ENCODE data around the gene CHST15. TPM values are rescaled to one million over a fixed set of nuclear protein-coding genes. Genes with fewer than 3 reads are reported as not detected.

CHST15 gene
- total and polyA plus RNA-seq, 2 donors from 2014 or later, result 2.8 to 39.7 TPM

DNA sequence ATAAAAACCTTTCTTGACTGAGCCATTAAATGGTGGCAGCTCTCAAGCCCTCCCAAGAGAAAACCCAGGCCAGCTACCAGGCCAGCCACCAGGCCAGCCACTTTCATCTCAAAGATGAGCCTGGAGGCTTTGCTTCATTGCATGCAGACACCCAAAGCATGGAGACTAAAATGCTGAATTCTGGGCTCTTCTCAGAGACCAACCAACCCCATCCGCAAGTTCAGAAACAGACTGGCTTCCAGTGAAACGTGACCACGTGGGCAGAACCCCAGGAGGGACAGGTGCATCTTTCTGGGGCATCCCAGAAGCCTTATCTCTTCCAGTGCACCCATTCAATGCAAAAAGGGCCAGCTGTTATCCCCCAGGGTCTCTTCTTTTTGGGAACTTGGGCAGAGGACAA lies 20.9 kb downstream of the CHST15 start:
- Histone ChIP-seq H3K4me1 (ENCODE audit: control insufficient read depth in 2 of 3, insufficient read depth in 2 of 3, low read depth in 1 of 3, low read length in 3 of 3) (peaks cover 3 to 12% (median 4%) of the 10 kb centered on the region in 3 donors), H3K9ac (ENCODE audit: low read length in 3 of 3) (no peak overlapping the region), H3K27ac (ENCODE audit: low read depth in 2 of 2, low read length in 2 of 2) (no peak overlapping the region), H3K9me3 (ENCODE audit: control insufficient read depth in 2 of 3, insufficient read depth in 1 of 3, low read length in 3 of 3) (no peaks in the 10 kb centered on the region), H3K27me3 (ENCODE audit: control insufficient read depth, insufficient read depth, low read length) (no peaks in the 10 kb centered on the region), H3K36me3 (ENCODE audit: control insufficient read depth in 2 of 3, insufficient read depth in 3 of 3, low read length in 3 of 3) (no peaks in the 10 kb centered on the region), H3K4me3 (ENCODE audit: low read length in 3 of 3) (no peak overlapping the region)
- DNase-seq (no peak), FAIRE-seq (no peak)
- TF ChIP-seq, protein P1, sequence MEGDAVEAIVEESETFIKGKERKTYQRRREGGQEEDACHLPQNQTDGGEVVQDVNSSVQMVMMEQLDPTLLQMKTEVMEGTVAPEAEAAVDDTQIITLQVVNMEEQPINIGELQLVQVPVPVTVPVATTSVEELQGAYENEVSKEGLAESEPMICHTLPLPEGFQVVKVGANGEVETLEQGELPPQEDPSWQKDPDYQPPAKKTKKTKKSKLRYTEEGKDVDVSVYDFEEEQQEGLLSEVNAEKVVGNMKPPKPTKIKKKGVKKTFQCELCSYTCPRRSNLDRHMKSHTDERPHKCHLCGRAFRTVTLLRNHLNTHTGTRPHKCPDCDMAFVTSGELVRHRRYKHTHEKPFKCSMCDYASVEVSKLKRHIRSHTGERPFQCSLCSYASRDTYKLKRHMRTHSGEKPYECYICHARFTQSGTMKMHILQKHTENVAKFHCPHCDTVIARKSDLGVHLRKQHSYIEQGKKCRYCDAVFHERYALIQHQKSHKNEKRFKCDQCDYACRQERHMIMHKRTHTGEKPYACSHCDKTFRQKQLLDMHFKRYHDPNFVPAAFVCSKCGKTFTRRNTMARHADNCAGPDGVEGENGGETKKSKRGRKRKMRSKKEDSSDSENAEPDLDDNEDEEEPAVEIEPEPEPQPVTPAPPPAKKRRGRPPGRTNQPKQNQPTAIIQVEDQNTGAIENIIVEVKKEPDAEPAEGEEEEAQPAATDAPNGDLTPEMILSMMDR (IDR thresholded peaks at IDR 0.05; ENCODE audit: borderline replicate concordance, extremely low read depth, insufficient read depth), result no peak
- intact Hi-C loops (cut with DNase I), result no loop called here

DNA sequence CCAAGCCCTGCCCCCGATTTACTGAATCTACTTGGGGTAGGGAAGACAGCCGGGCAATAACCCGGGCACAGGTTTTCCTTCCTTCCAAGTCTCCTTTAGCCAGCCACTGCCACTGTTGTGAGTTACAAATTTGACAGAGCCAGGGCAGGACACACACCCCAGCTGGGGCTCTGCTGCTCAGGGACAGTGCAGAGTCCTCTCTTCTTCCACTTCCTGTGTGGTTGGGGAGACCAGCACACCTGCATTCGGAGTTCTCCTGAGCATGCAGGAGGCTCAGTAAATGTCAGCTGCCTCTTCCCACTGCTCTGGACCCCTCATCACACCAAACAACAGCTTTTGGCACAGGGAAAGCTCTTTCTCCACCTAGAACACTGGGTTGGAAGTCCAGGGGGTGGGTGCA lies 21.3 kb downstream of the CHST15 start:
- TF ChIP-seq, protein P1 (IDR thresholded peaks at IDR 0.05; ENCODE audit: borderline replicate concordance, extremely low read depth, insufficient read depth), result no peak
- no peak overlapping the region for H3K27ac ChIP-seq (ENCODE audit: low read depth in 2 of 2, low read length in 2 of 2)
- intact Hi-C loops (cut with DNase I), result no loop called here

DNA sequence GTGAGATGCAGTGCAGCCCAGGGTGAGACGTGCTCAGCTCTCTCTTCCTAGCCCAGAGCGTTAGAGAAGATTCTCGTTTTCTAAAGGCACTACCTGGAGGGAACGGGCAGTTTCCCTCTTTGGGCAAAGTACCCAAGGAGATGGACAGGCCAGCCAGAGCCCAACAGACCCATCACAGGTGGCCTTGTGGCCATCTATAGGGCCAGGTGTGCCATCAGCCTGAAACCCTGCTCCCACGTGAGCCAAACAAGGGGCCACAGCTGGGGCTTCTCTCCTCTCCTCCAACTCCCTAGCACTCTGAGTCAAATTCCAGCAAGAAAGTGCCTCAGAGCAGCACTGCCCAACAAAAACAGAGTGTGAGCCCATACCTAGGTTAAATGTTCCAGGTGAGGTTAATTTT lies 22.3 kb downstream of the CHST15 start:
- intact Hi-C loops (cut with DNase I), result no loop called here
- TF ChIP-seq, protein P1 (IDR thresholded peaks at IDR 0.05; ENCODE audit: borderline replicate concordance, extremely low read depth, insufficient read depth), result no peak
- H3K4me1 ChIP-seq (ENCODE audit: control insufficient read depth in 2 of 3, insufficient read depth in 2 of 3, low read depth in 1 of 3, low read length in 3 of 3), result peaks cover 0 to 12% (median 6%) of the 10 kb centered on the region in 3 donors
- FAIRE-seq (no peak), DNase-seq (no peak)
- H3K27ac ChIP-seq (ENCODE audit: low read depth in 2 of 2, low read length in 2 of 2), result no peak overlapping the region
- H3K4me3 ChIP-seq (ENCODE audit: low read length in 3 of 3), result no peak overlapping the region
- H3K27me3 ChIP-seq (ENCODE audit: control insufficient read depth, insufficient read depth, low read length), result no peaks in the 10 kb centered on the region
- H3K36me3 ChIP-seq (ENCODE audit: control insufficient read depth in 2 of 3, insufficient read depth in 3 of 3, low read length in 3 of 3), result no peaks in the 10 kb centered on the region
- H3K9ac ChIP-seq (ENCODE audit: low read length in 3 of 3), result no peak overlapping the region
- H3K9me3 ChIP-seq (ENCODE audit: control insufficient read depth in 2 of 3, insufficient read depth in 1 of 3, low read length in 3 of 3), result no peaks in the 10 kb centered on the region

More for the DNA sequence above, 21.3 kb downstream of the CHST15 start:
- no peak overlapping the region for H3K4me3 ChIP-seq (ENCODE audit: low read length in 3 of 3)
- peaks cover 1 to 12% (median 5%) of the 10 kb centered on the region in 3 donors for H3K4me1 ChIP-seq (ENCODE audit: control insufficient read depth in 2 of 3, insufficient read depth in 2 of 3, low read depth in 1 of 3, low read length in 3 of 3)
- H3K9ac ChIP-seq (ENCODE audit: low read length in 3 of 3), result no peak overlapping the region
- FAIRE-seq, result no peak
- H3K27me3 ChIP-seq (ENCODE audit: control insufficient read depth, insufficient read depth, low read length), result no peaks in the 10 kb centered on the region
- no peaks in the 10 kb centered on the region for H3K9me3 ChIP-seq (ENCODE audit: control insufficient read depth in 2 of 3, insufficient read depth in 1 of 3, low read length in 3 of 3)
- no peaks in the 10 kb centered on the region for H3K36me3 ChIP-seq (ENCODE audit: control insufficient read depth in 2 of 3, insufficient read depth in 3 of 3, low read length in 3 of 3)
- DNase-seq, result no peak

DNA sequence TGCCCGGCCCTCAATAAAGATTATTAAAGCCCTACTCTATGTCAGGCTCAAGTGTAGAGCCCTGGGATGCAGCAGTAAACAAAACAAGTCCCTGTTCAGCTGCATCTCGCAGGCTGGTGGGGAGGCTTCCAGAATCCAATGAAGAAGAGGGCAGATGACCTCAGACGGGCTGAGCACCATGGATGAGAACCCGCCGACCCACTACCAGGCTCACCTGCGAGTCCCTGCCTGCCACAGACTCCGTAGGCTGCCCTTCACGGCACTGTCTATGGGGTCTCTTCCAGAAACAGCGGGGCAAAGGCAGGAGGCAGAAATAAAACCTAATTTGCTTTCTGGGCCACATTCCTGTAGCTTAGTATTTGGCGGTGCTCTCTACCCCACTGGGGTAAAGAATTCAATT lies 22.7 kb downstream of the CHST15 start:
- H3K9ac ChIP-seq (ENCODE audit: low read length in 3 of 3), result no peak overlapping the region
- intact Hi-C loops (cut with DNase I), result no loop called here
- no peaks in the 10 kb centered on the region for H3K36me3 ChIP-seq (ENCODE audit: control insufficient read depth in 2 of 3, insufficient read depth in 3 of 3, low read length in 3 of 3)
- no peak overlapping the region for H3K4me3 ChIP-seq (ENCODE audit: low read length in 3 of 3)
- no peaks in the 10 kb centered on the region for H3K27me3 ChIP-seq (ENCODE audit: control insufficient read depth, insufficient read depth, low read length)
- DNase-seq (no peak), FAIRE-seq (no peak)
- H3K4me1 ChIP-seq (ENCODE audit: control insufficient read depth in 2 of 3, insufficient read depth in 2 of 3, low read depth in 1 of 3, low read length in 3 of 3), result peaks cover 5 to 13% (median 5%) of the 10 kb centered on the region in 3 donors
- no peak overlapping the region for H3K27ac ChIP-seq (ENCODE audit: low read depth in 2 of 2, low read length in 2 of 2)
- TF ChIP-seq, protein P1 (IDR thresholded peaks at IDR 0.05; ENCODE audit: borderline replicate concordance, extremely low read depth, insufficient read depth), result no peak
- H3K9me3 ChIP-seq (ENCODE audit: control insufficient read depth in 2 of 3, insufficient read depth in 1 of 3, low read length in 3 of 3), result no peaks in the 10 kb centered on the region
